HG03342 (cell line): ENCODE results near the gene ACOT12.
"Not testable (repeated sequence)": the region's sequence is repeated elsewhere in the genome, so short reads cannot be mapped to it uniquely, and the experiment has no call there.

Source experiments
- ATAC-seq: cut with Tn5 transposase; IDR thresholded peaks from one replicate; pipeline ENCODE4 v1.9.1; 2021; ENCODE audit warnings: mild to moderate bottlenecking, moderate library complexity; ENCODE audit not compliant: unreplicated experiment

The ACOT12 gene

GRCh38 chr5:81393783-81394718 lies at the start of gene ACOT12:
ACOT12 (minus strand) TSS chr5:81394134; CDS start chr5:81394114, 20 bp downstream.
- ATAC-seq = no peak

GRCh38 chr5:81435023-81435422 lies 41.1 kb upstream of the ACOT12 start:
- ATAC-seq = no peak

DNA sequence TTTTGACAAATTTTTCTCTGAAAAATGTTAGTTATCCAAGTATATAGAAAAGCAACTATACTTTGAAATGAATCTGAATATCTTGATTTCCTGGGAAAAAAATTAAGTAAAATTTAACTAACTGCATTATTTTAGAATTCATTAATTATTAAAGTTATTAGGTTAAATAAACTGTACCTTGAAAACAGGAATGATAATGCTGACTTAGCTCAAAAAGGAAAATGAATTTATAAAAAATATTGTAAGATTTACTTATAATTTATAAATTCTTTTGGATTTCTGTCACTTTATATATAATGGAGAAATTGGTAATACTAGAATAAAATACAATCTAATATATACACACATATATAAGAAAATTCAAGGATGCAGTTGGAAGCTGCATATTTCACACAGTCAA lies 36.1 kb upstream of the ACOT12 start:
- no peak for ATAC-seq

DNA sequence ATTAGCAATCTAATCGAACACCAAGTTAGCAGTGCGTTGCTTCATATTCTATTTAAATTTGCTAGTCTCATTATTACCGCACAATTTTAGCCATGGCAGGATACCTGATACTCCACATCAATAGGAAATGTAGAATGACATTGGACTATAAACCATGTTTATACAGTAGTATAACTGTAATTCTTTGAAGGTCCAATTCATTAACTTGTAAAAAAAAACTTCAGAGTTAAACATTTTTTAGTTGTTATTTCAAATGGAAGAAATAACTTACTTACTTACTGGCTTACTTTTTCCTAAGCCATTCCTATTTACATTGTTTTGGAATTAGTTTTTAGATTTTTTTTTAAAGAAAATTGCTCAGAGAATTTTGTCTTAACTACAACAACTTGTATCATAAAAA lies 35.4 kb upstream of the ACOT12 start:
- no peak for ATAC-seq

DNA sequence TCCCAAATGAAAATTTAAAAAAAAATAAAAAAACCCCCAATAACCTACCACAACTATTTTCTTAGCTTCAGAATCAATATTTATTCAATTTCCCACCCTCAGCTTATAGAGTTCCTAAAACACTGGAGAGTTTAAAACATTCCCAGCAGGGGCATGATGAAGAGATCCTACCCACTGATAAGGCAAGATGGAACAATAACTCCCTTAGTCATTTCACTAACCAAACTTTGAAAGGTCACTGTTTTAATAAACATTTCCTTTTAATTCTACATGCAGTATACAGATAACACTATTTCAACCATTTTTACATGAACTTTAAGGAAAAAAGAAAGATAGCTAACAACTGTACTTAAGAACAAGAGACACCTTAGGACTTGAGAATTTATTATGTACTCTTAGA lies 34.9 kb upstream of the ACOT12 start:
- no peak for ATAC-seq

GRCh38 chr5:81428446-81428845 lies 34.5 kb upstream of the ACOT12 start:
- ATAC-seq = no peak

- no peak for ATAC-seq
Measured at GRCh38 chr5:81427566-81427965, 33.6 kb upstream of the ACOT12 start.

DNA sequence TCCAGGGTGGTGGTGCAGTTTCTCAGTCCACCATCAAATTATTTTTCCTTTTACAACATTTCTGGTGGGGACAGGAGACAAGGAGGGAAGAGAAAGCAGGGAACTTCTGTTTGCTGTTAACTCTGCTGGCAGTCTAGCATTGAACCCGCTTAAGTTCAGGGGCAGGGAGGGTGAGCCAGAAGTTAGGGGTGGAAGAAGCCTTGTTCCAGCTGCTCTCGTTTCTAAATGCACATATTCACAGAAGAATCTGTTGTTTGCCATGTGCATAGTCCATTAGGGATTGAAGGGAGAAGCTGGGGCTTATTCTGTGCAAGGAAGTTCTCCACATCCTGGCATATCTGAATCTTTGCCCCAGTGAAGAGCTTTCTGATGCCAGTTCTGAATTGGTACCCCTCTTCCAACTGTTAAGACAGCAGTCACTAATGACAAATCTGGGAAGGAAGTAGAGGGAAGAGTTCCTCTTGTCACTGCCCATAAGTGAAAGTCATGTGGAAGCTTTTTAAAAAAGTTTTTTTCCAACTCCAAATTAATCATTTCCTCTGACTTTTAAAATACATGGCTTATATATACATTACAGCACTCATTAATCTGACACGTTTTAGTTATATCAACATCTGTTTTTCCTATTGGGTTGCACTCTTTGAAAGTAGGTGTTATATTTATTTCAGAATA lies 32.6 kb upstream of the ACOT12 start:
- ATAC-seq = no peak

DNA sequence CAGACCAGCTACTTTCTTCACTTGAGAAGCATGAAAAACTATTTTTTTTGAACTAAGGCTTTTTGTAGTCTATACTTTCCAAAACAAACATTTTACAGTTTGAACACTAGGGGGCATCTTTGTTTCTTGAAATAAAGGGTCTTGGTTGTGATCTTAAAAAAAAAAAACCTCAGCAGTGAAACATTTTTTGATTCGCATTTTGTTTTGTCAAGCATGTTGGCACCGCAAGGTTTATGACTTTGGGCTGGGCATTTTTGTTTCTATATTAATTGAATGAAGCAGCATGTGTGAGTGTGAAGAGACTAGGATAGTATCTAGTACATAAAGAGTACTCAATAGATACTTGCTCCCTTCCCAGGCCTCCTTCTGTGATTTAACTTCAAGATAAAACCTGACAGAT lies 31.6 kb upstream of the ACOT12 start:
- ATAC-seq = no peak

DNA sequence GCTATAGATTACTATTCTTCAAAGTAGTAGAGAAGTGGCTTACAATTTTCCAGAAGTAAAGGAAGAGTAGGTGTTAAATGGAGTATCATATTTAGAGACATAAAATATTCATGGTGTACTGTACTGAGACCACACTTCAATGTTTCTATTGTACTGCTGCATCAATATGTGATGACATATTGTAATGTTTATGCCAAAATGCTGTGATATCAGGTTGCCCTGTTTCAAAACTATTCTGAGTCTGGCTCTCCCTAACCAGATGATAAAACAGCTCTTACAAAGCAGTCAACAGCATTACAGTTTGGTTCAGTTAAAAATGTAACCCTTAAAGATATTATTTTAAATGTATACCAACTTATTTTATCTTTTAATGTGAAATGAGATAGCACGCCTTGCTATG lies 30.8 kb upstream of the ACOT12 start:
- no peak for ATAC-seq

GRCh38 chr5:81422671-81423070 lies 28.7 kb upstream of the ACOT12 start:
- no peak for ATAC-seq

- no peak for ATAC-seq
Measured at GRCh38 chr5:81420039-81420667, 26.2 kb upstream of the ACOT12 start.

- ATAC-seq = no peak
Measured at GRCh38 chr5:81418606-81419005, 24.7 kb upstream of the ACOT12 start.

DNA sequence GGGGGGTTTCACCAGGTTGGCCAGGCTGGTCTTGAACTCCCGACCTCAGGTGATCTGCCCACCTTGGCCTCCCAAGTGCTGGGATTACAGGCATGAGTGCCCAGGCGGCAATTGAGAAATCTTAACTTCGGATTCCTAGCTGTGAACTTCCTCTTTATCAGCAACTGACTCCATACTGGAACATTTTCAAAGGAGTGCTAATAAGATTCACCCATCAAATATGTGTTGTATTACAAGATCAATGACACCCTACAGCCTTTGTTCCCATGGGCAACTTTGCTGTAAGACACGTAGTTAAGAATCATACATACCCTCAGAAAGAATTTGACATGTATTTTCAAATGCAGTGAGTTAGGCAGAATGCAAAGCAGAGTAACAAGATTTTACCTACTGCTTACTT lies 23.1 kb upstream of the ACOT12 start:
- ATAC-seq = no peak

- ATAC-seq = no peak
Measured at GRCh38 chr5:81409896-81410295, 16.0 kb upstream of the ACOT12 start.

DNA sequence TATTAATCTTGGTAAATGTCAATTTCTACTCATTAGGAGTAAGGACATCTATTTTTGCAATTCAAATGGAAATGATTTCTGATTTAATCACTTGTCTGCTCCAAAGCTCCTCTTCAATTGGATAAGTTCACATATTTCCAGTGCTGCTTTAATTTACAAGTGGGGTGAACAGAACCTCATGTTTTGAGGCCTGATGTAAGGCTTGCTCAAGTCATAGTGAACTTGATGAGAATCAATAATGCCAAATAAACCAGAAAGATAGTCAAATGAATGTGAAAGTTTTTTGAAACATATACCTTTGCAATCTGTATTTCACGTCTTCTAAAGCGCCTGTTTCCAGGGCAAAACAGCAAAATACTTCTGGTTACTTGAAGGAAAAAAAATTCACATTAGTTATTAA lies 15.4 kb upstream of the ACOT12 start:
- ATAC-seq = no peak

DNA sequence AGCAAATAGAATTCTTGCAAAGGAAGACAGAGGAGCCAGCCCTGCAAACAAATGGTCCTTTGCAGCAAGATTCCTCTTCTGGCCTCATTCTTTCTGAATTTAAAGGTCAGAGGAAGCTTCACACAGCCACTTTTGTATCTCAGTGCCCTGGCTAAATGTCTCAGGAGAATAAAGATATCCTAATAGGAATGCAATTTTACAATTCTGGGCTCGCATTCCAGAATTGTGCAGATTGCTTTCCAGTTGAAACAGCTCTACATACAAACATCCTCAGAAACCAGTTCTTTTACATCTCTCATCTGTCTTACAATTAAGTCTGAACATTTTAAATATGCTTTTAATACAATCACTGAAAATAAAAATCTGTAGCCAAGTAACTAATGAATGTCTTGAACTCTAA lies 14.6 kb upstream of the ACOT12 start:
- ATAC-seq = no peak

DNA sequence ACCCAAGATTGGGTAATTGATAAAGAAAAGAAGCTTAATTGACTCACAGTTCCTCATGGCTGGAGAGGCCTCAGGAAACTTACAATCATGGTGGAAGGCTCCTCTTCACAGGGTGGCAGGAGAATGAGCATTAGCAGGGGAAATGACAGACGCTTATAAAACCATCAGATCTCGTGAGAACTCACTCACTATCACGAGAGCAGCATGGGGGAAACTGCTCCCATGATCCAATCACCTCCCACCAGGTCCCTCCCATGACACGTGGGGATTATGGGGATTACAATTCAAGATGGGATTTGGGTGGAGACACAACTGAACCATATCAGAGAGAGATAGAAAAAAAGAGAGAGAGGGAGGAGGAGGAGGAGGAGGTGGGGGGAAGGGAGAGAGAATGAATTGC lies 13.9 kb upstream of the ACOT12 start:
- not testable (repeated sequence) for ATAC-seq

DNA sequence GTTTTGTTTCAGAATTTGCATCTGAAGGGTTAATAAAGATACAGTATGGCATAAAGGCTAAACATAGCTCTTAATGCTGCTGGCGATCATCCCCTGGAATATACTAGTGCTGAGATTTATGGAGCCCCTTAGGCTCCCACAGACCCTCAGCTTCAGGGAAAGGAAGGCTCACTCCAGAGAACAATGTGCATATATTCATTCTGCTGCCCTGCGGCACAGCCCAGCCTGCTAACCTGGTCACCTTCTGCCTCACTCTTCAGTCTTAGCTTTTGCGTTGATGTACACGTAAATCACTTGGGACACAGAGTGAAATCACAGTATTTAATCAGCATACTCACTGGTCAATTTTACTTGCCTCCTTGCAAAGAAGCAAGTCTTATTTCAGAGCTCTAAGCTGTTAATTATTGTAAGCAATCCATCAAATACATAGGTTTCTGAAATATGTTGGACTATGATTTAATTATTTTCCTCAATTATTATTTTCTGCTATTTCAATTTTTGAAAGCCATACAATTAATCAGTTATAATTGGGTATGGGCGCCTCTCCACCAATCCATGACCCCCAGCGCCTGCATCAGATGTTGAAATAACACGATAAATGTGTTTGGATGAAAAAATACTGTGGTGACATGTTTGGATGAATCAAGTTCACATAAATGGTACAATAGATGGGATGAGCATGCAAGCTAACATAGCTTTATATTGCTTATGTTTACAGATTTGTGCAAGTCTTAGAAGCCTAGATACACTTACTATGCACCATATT lies 11.4 kb upstream of the ACOT12 start:
- ATAC-seq = no peak

DNA sequence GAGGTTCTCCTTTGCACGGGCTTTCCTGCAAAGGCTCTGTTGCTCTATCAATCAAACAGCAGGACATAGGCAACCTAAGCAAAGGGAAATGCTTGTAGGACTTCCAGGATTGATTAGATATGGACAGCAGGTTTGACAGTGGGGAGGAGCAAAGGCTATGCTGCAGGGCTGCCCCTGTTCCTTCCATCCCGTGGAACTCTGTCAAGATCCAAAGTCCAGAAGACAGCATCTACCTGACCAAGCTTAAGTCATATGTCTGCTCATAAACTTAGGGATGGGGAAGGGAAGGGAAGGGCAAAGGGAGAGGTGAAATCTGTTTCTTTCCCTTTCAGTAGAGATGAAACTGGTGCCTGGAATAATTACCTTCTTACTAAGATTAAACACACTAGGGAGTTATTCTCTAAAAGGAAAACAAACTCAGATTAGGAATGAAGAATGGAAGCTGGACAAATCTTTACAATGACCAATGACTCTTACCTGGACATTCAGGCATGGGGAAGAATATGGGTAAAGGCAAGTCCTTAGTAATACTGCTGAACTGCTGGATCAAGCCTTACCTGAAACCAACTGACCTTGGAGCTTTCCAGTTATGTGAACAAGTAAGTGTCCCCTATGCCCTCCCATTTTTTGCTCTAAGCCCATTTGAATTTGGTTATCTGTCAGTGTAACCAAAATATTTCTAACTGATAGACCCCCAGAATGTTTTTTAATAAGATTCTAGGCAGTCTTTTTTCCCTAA lies 8.4 kb upstream of the ACOT12 start:
- ATAC-seq = no peak
